Caco-2 (cell line): Measurements from ENCODE around the gene NT5C. TPM values are rescaled to one million over a fixed set of nuclear protein-coding genes. Genes with fewer than 3 reads are reported as not detected.
A peak's percentile ranks its signal among the peaks of the same experiment; 100 is the strongest.

Experiments
- BruUV-seq: library from RNA; stranded (reverse); fragments of 400-500 nt; replicated peaks from 2 replicates; lab custom pipeline; 2021; lab: Mats Ljungman, UMichigan
- CTCF ChIA-PET: fragments of 300-600 bp; sonication (Branson Sonifier 250); formaldehyde crosslinking; loops from one replicate; lab custom pipeline; 2022; ENCODE audit warnings: antibody characterized with exemption; lab: Charles Lee
- POLR2A ChIA-PET: fragments of 300-600 bp; sonication (Branson Sonifier 250); formaldehyde crosslinking; loops from one replicate; lab custom pipeline; 2022; ENCODE audit warnings: antibody characterized with exemption; lab: Charles Lee
- DNase-seq, 2 experiments: peaks; one replicate each; pipeline versions ENCODE4 v3.0.0 to v3.0.0-alpha.2; 2020 to 2022
- H3K27me3 ChIP-seq: replicated peaks from 2 replicates; pipeline ENCODE4 v1.6.0; 2011; ENCODE audit warnings: low read length; ENCODE audit not compliant: control insufficient read depth, insufficient read depth
- H3K36me3 ChIP-seq: 2 replicates; pipeline ENCODE4 v1.5.1; 2011; ENCODE audit warnings: low read length; ENCODE audit not compliant: control insufficient read depth, insufficient read depth
- H3K4me1 ChIP-seq: fragments of 250-450 bp; sonication (Bioruptor Pico); 2 replicates; pipeline ENCODE4 v1.5.1; 2020; ENCODE audit warnings: mild to moderate bottlenecking
- H3K4me3 ChIP-seq: 2 replicates; pipeline ENCODE4 v1.5.1; 2011; ENCODE audit warnings: low read depth, mild to moderate bottlenecking, control low read depth, low read length
- H3K9me3 ChIP-seq: fragments of 250-450 bp; sonication (Bioruptor Pico); 2 replicates; pipeline ENCODE4 v1.5.1; 2020; ENCODE audit warnings: mild to moderate bottlenecking, moderate library complexity
- H3K27ac Mint-ChIP-seq: one replicate; pipeline ENCODE4 v1.8.0; 2022; ENCODE audit warnings: mixed read lengths; ENCODE audit not compliant: unreplicated experiment
- H3K27me3 Mint-ChIP-seq: one replicate; pipeline ENCODE4 v1.8.0; 2022; ENCODE audit warnings: mixed read lengths; ENCODE audit not compliant: insufficient read depth, unreplicated experiment
- H3K36me3 Mint-ChIP-seq: one replicate; pipeline ENCODE4 v1.8.0; 2022; ENCODE audit warnings: mild to moderate bottlenecking, mixed read lengths; ENCODE audit not compliant: insufficient read depth, unreplicated experiment
- H3K4me1 Mint-ChIP-seq: one replicate; pipeline ENCODE4 v1.8.0; 2022; ENCODE audit warnings: low read depth, mixed read lengths; ENCODE audit not compliant: unreplicated experiment
- H3K4me3 Mint-ChIP-seq: one replicate; pipeline ENCODE4 v1.8.0; 2022; ENCODE audit warnings: mild to moderate bottlenecking, moderate library complexity, mixed read lengths; ENCODE audit not compliant: unreplicated experiment
- H3K9me3 Mint-ChIP-seq: one replicate; pipeline ENCODE4 v1.8.0; 2022; ENCODE audit warnings: mixed read lengths; ENCODE audit not compliant: unreplicated experiment
- intact Hi-C: fragments of 100-400 bp; cut with micrococcal nuclease; formaldehyde crosslinking; loops from one replicate; pipeline ENCODE4 v1.10.0; 2022; ENCODE audit not compliant: unreplicated experiment
- total RNA-seq: library from RNA; stranded (reverse); gene quantifications from 2 replicates; pipeline ENCODE4 v1.2.3, GENCODE V29; 2022
- TF ChIP-seq, protein P1 (sequence below), 2 experiments: fragments of 200-600 bp in 1 of 2; IDR thresholded peaks; 1 replicate in 1 of 2; 2 replicates in 1 of 2; pipeline versions ENCODE4 v1.5.1 to v1.8.0; 2011 to 2022; ENCODE audit warnings: antibody characterized with exemption in 1 of 2, control low read depth in 1 of 2, inconsistent platforms in 1 of 2, low read depth in 1 of 2, low read length in 1 of 2, mild to moderate bottlenecking in 1 of 2, moderate library complexity in 1 of 2; ENCODE audit not compliant: insufficient read depth in 1 of 2, severe bottlenecking in 1 of 2, unreplicated experiment in 1 of 2

Gene NT5C
- total RNA-seq, 1 experiment from 2014 or later: 68.4 TPM

DNA sequence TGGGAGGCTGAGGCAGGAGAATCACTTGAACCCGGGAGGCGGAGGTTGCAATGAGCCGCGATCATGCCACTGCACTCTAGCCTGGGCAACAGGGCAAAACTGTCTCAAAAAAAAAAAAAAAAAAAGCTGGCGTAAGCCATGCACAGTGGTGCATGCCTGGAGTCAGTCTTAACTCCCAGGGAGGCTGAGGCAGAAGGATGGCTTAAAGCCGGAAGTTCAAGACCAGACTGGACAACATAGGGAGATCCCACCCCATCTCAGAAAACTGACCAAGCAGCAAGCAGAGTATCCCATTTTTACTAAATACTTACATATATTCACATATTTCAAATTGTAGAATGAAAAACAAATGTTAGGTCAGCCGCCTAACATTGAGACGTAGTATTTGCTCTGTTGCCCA lies 4.6 kb downstream of the NT5C start:
- Histone ChIP-seq H3K36me3 (peaks cover 4% of the 10 kb centered on the region), H3K9me3 (no peaks in the 10 kb centered on the region), H3K4me3 (no peak overlapping the region), H3K27me3 (no peaks in the 10 kb centered on the region), H3K4me1 (peaks cover 20% of the 10 kb centered on the region)
- Mint-ChIP-seq H3K36me3 (peaks cover 60% of the 10 kb centered on the region), H3K4me3 (no peak overlapping the region), H3K27me3 (no peaks in the 10 kb centered on the region), H3K27ac (no peak overlapping the region), H3K9me3 (no peaks in the 10 kb centered on the region), H3K4me1 (peaks cover 25% of the 10 kb centered on the region)
- TF ChIP-seq, protein P1, sequence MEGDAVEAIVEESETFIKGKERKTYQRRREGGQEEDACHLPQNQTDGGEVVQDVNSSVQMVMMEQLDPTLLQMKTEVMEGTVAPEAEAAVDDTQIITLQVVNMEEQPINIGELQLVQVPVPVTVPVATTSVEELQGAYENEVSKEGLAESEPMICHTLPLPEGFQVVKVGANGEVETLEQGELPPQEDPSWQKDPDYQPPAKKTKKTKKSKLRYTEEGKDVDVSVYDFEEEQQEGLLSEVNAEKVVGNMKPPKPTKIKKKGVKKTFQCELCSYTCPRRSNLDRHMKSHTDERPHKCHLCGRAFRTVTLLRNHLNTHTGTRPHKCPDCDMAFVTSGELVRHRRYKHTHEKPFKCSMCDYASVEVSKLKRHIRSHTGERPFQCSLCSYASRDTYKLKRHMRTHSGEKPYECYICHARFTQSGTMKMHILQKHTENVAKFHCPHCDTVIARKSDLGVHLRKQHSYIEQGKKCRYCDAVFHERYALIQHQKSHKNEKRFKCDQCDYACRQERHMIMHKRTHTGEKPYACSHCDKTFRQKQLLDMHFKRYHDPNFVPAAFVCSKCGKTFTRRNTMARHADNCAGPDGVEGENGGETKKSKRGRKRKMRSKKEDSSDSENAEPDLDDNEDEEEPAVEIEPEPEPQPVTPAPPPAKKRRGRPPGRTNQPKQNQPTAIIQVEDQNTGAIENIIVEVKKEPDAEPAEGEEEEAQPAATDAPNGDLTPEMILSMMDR (IDR thresholded peaks at IDR 0.05; ENCODE audit: insufficient read depth in 1 of 2, low read depth in 1 of 2, low read length in 1 of 2, severe bottlenecking in 1 of 2, unreplicated experiment in 1 of 2): no peak
- ChIA-PET CTCF (interaction anchor here (0.6 to 1.7 kb wide), 2 partner anchors 13 to 41 kb away, joined by 3 to 5 read pairs; no protein-coding TSS in a partner anchor), POLR2A (interaction anchor here (0.6 kb wide), 1 partner anchor 118 kb away, joined by 3 read pairs; no protein-coding TSS in a partner anchor)
- no TSS peak for BruUV-seq
- DNase-seq: no peak
- intact Hi-C loops: no loop called here

DNA sequence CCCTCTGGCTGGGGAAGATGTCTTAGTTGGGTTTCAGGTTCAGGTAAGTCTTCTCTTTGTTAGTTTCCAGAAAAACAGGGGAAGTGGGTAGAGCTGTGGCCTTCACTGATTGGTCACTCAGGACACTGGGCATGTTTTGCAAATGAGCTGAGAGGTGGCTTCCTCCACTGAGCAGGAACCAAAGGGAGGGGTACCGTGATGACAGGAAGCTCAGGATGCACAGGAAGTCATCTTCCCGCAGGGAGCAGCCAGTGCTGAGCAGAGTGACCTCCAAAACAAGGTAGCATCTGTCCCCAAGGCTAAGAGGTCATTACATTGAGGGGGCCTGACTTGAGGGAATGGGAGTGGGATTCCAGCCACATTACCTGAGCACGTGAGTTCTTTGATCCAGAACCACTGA lies 5.6 kb downstream of the NT5C start:
- H3K27me3 ChIP-seq: no peaks in the 10 kb centered on the region
- Mint-ChIP-seq H3K27me3 (no peaks in the 10 kb centered on the region), H3K4me3 (no peak overlapping the region), H3K27ac (no peak overlapping the region), H3K36me3 (peaks cover 54% of the 10 kb centered on the region), H3K4me1 (peaks cover 25% of the 10 kb centered on the region), H3K9me3 (no peaks in the 10 kb centered on the region)
- ChIA-PET POLR2A (no interaction called here), CTCF (interaction anchor here (0.6 to 1.7 kb wide), 2 partner anchors 12 to 66 kb away, joined by 4 to 5 read pairs; no protein-coding TSS in a partner anchor)
- no peaks in the 10 kb centered on the region for H3K9me3 ChIP-seq
- BruUV-seq: no TSS peak
- TF ChIP-seq, protein P1 (IDR thresholded peaks at IDR 0.05; ENCODE audit: insufficient read depth in 1 of 2, low read depth in 1 of 2, low read length in 1 of 2, severe bottlenecking in 1 of 2, unreplicated experiment in 1 of 2): no peak
- H3K4me1 ChIP-seq: peaks cover 20% of the 10 kb centered on the region
- peaks cover 4% of the 10 kb centered on the region for H3K36me3 ChIP-seq
- no peak overlapping the region for H3K4me3 ChIP-seq
- intact Hi-C loops: no loop called here
- no peak for DNase-seq

DNA sequence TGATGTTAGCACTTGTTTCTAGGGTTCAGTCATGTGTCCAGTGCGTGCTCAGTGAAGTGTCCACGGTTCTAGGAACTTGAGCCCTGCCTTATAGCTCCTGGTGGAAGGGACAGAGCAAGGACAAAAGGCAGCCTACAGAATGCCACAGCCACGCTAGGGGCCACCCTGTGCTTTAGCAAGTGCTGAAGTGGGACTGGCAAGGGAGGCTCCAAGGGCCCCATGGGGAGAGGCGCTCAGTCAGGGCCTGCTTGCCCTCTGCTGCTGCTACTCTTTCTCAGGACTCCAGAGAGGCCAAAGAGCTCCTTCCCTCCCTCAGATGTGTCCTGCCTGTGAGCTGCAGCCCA lies 6.8 kb downstream of the NT5C start:
- no peaks in the 10 kb centered on the region for H3K27me3 ChIP-seq
- no peaks in the 10 kb centered on the region for H3K9me3 Mint-ChIP-seq
- DNase-seq: no peak
- peaks cover 17% of the 10 kb centered on the region for H3K4me1 Mint-ChIP-seq
- H3K27ac Mint-ChIP-seq: peak overlapping the region; percentile 85
- TF ChIP-seq, protein P1 (IDR thresholded peaks at IDR 0.05; ENCODE audit: insufficient read depth in 1 of 2, low read depth in 1 of 2, low read length in 1 of 2, severe bottlenecking in 1 of 2, unreplicated experiment in 1 of 2): no peak
- H3K9me3 ChIP-seq: no peaks in the 10 kb centered on the region
- intact Hi-C loops: no loop called here
- H3K27me3 Mint-ChIP-seq: no peaks in the 10 kb centered on the region
- H3K4me1 ChIP-seq: peaks cover 14% of the 10 kb centered on the region
- no peak overlapping the region for H3K4me3 Mint-ChIP-seq
- H3K36me3 ChIP-seq: peaks cover 4% of the 10 kb centered on the region
- CTCF ChIA-PET: interaction anchor here (0.6 to 2.3 kb wide), 2 partner anchors 10 to 30 kb away, joined by 3 to 11 read pairs; no protein-coding TSS in a partner anchor
- no peak overlapping the region for H3K4me3 ChIP-seq
- POLR2A ChIA-PET: no interaction called here
- H3K36me3 Mint-ChIP-seq: peaks cover 53% of the 10 kb centered on the region
- BruUV-seq: no TSS peak
